B cell (primary cell): Measurements from ENCODE around the gene STEAP4.

Experiments used
- CTCF ChIP-seq: fragments of 200-600 bp; IDR thresholded peaks from one replicate; pipeline ENCODE4 v1.8.0; 2022; ENCODE audit warnings: antibody characterized with exemption, mild to moderate bottlenecking
- EZH2 ChIP-seq: IDR thresholded peaks from 2 replicates; pipeline ENCODE4 v1.6.1; 2012; ENCODE audit warnings: borderline replicate concordance, low read depth, mild to moderate bottlenecking, moderate library complexity, low read length; ENCODE audit not compliant: insufficient read depth, poor library complexity, severe bottlenecking

GRCh38 chr7:88229302-88229995, 77.2 kb downstream of the STEAP4 start:
- TF ChIP-seq CTCF (no peak), EZH2 (no peak)
